Measurements from ENCODE around the gene ADAM8. TPM values are rescaled to one million over a fixed set of nuclear protein-coding genes. Genes with fewer than 3 reads are reported as not detected.
"Not testable (repeated sequence)": the region's sequence is repeated elsewhere in the genome, so short reads cannot be mapped to it uniquely, and the experiment has no call there.

The ADAM8 gene
- total RNA-seq, 4 donors from 2014 or later: 0.90 to 2.1 (median 1.2) TPM

DNA sequence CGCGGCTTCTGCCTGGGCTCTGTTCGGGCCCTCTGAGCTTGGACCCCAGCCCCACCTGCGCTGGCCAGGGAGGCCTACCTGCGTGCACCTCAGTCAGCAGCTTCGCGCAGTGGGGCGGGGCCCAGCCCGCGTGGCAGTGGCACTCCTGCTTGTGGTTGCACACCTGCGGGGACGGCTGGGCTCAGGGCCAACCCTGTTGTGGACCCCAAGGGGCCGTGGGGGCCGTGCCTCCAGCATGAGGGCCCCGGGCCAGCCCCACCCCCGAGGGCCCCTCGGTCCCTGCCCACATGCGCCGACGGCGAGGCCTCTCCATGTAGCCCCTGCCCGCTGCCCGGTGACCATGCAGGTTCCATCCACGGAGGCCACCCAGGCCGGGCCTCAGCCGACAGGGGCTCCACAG, 7.3 kb downstream of the ADAM8 start:
- in situ Hi-C loops (cut with MboI; ENCODE audit: low sequenced_read_pairs in 4 of 4): no loop called here
- DNase-seq: no peak
- Histone ChIP-seq H3K9me3 (no peaks in the 10 kb centered on the region), H3K4me3 (no peak overlapping the region), H3K4me1 (no peaks in the 10 kb centered on the region), H3K36me3 (no peaks in the 10 kb centered on the region), H3K27me3 (no peaks in the 10 kb centered on the region), H3K27ac (no peak overlapping the region)
- TF ChIP-seq, protein P1, sequence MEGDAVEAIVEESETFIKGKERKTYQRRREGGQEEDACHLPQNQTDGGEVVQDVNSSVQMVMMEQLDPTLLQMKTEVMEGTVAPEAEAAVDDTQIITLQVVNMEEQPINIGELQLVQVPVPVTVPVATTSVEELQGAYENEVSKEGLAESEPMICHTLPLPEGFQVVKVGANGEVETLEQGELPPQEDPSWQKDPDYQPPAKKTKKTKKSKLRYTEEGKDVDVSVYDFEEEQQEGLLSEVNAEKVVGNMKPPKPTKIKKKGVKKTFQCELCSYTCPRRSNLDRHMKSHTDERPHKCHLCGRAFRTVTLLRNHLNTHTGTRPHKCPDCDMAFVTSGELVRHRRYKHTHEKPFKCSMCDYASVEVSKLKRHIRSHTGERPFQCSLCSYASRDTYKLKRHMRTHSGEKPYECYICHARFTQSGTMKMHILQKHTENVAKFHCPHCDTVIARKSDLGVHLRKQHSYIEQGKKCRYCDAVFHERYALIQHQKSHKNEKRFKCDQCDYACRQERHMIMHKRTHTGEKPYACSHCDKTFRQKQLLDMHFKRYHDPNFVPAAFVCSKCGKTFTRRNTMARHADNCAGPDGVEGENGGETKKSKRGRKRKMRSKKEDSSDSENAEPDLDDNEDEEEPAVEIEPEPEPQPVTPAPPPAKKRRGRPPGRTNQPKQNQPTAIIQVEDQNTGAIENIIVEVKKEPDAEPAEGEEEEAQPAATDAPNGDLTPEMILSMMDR (IDR thresholded peaks at IDR 0.05 in 4 of 5, conservative IDR thresholded peaks at IDR 0.05 in 1 of 5): no peak
- TF ChIP-seq POLR2A (IDR thresholded peaks at IDR 0.05): no peak
- intact Hi-C loops (cut with DNase I; ENCODE audit: low total_unique reads): no loop called here
- ATAC-seq: no peak

DNA sequence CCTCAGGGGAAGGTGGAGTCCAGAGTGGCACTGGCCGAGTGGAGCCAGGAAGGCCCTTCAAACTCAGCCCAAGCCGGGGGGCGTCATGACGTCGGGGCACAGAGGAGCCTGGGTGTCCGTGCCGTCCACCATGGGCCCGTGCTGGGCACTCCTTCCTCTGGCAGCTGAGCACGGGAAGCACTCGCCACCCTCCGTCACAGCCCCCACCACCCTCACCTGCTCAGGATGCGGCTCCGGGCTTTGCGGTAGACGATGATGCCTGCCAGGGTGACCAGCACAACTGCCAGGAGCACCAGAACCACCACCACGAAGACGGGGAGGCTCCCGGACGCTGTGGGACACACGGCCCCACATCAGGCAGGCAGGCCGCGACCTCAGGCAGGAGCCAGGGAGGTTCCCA, 8.1 kb downstream of the ADAM8 start:
- Histone ChIP-seq H3K27ac (no peak overlapping the region), H3K36me3 (no peaks in the 10 kb centered on the region), H3K4me1 (no peaks in the 10 kb centered on the region), H3K27me3 (no peaks in the 10 kb centered on the region), H3K9me3 (no peaks in the 10 kb centered on the region), H3K4me3 (no peak overlapping the region)
- intact Hi-C loops (cut with DNase I; ENCODE audit: low total_unique reads): no loop called here
- in situ Hi-C loops (cut with MboI; ENCODE audit: low sequenced_read_pairs in 4 of 4): no loop called here
- TF ChIP-seq POLR2A (IDR thresholded peaks at IDR 0.05): no peak
- TF ChIP-seq, protein P1 (IDR thresholded peaks at IDR 0.05 in 4 of 5, conservative IDR thresholded peaks at IDR 0.05 in 1 of 5): no peak
- no peak for DNase-seq
- no peak for ATAC-seq

DNA sequence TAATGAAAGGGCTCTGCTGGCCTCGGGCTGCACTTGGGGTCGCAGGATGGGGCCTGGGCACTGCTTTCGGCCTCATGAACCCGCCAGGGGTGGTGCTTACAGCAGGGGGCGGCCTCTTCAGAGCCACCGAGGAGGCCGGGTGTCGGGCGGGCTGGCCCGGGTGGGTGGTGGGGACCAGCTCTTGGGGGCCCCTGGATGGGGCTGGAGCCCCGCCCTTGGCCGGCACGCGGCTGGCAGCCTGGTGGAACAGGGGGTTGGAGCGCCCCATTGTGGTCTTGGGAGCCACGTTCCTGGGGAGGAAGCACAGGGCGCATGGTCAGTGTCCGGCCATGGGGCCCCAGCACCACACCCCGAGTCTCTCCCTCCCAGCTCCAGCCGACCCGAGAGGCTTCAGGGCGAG, 8.8 kb downstream of the ADAM8 start:
- in situ Hi-C loops (cut with MboI; ENCODE audit: low sequenced_read_pairs in 4 of 4): no loop called here
- no peaks in the 10 kb centered on the region for H3K36me3 ChIP-seq
- H3K9me3 ChIP-seq: no peaks in the 10 kb centered on the region
- no peak overlapping the region for H3K4me3 ChIP-seq
- TF ChIP-seq, protein P1 (IDR thresholded peaks at IDR 0.05 in 4 of 5, conservative IDR thresholded peaks at IDR 0.05 in 1 of 5): no peak
- no peak for TF ChIP-seq POLR2A (IDR thresholded peaks at IDR 0.05)
- H3K4me1 ChIP-seq: no peaks in the 10 kb centered on the region
- H3K27me3 ChIP-seq: no peaks in the 10 kb centered on the region
- ATAC-seq (no peak), DNase-seq (no peak)
- intact Hi-C loops (cut with DNase I; ENCODE audit: low total_unique reads): no loop called here
- no peak overlapping the region for H3K27ac ChIP-seq

DNA sequence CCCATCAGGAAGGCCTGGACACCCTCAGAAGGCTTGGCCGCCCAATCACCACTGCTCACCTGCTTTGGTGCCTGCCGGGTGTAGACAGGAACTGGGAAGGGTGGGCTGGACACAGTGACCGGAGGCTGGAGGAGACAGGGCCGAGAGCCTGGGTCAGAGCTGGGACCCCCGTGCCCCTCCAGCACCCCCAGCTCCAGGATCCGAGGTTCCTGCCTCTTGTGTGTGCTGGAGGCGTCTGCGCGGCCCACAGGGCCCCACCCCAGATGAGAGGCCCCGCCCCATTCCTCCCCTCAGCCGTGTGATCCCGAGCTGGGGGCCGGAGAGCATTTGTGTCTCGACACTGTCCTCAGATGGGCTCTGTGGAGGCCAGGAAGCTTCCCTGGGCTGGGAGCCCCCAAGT, 9.4 kb downstream of the ADAM8 start:
- Histone ChIP-seq H3K27ac (no peak overlapping the region), H3K36me3 (no peaks in the 10 kb centered on the region), H3K27me3 (no peaks in the 10 kb centered on the region), H3K9me3 (no peaks in the 10 kb centered on the region), H3K4me3 (no peak overlapping the region), H3K4me1 (peaks cover 4% of the 10 kb centered on the region in 2 donors)
- in situ Hi-C loops (cut with MboI; ENCODE audit: low sequenced_read_pairs in 4 of 4): no loop called here
- no peak for ATAC-seq
- TF ChIP-seq, protein P1 (IDR thresholded peaks at IDR 0.05 in 4 of 5, conservative IDR thresholded peaks at IDR 0.05 in 1 of 5): no peak
- no peak for TF ChIP-seq POLR2A (IDR thresholded peaks at IDR 0.05)
- no peak for DNase-seq
- intact Hi-C loops (cut with DNase I; ENCODE audit: low total_unique reads): no loop called here

DNA sequence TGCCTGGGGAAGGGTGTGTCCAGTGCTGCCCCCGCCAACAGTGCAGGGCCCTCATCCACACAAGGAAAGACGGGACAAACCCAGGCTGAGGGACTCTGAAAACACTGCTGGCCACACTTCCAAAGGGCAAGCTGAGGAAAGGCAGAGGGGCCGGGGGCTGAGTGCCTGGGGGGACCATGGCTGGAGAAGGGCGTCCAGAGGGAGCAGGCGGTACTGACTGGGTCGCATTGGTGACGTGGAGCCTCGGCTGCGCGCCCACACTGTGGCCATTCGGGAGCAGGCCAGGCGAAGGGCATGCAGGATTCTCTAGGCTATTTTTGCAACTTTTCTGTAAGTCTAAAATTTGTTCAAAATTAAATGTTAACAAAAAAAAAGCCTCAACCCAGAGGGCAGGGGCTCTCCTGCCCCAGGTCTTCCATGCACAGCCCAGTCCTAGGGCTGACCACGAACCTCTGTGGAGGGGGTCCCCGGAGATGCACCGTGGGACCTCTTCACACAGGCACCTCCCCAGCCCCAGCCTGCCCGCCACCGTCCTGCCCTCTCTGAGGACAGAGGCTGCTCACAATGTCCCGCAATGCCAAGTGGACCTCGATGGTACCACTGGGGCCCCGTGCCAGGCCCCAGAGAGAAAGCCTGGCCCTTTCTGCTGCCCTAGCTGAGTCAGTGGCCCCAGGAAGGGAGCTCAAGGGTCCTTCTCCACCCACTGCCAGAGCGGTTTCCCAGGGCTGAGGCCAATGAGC, 10.4 kb downstream of the ADAM8 start:
- no peaks in the 10 kb centered on the region for H3K9me3 ChIP-seq
- no peak overlapping the region for H3K4me3 ChIP-seq
- no peaks in the 10 kb centered on the region for H3K27me3 ChIP-seq
- intact Hi-C loops (cut with DNase I; ENCODE audit: low total_unique reads) (no loop called here), in situ Hi-C loops (cut with MboI; ENCODE audit: low sequenced_read_pairs in 4 of 4) (no loop called here)
- no peaks in the 10 kb centered on the region for H3K36me3 ChIP-seq
- no peak for DNase-seq
- no peak for ATAC-seq
- TF ChIP-seq, protein P1 (IDR thresholded peaks at IDR 0.05 in 4 of 5, conservative IDR thresholded peaks at IDR 0.05 in 1 of 5): no peak
- no peak for TF ChIP-seq POLR2A (IDR thresholded peaks at IDR 0.05)
- no peak overlapping the region for H3K27ac ChIP-seq
- peaks cover 6 to 9% of the 10 kb centered on the region in 2 donors for H3K4me1 ChIP-seq

DNA sequence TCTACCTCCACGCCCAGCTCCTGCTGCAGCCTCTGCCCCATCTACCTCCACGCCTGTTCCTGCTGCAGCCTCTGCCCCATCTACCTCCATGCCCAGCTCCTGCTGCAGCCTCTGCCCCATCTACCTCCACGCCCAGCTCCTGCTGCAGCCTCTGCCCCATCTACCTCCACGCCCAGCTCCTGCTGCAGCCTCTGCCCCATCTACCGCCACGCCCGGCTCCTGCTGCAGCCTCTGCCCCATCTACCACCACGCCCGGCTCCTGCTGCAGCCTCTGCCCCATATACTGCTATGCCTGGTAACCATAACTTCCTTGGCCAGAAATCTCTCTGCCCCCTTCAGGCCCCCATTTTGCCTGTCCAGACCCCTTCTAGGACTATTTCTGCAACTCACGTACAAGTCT, 11.6 kb downstream of the ADAM8 start:
- in situ Hi-C loops (cut with MboI; ENCODE audit: low sequenced_read_pairs in 4 of 4); H3K27ac ChIP-seq; DNase-seq; H3K9me3 ChIP-seq; intact Hi-C loops (cut with DNase I; ENCODE audit: low total_unique reads); H3K27me3 ChIP-seq; H3K36me3 ChIP-seq; ATAC-seq; H3K4me3 ChIP-seq: not testable (repeated sequence)
- peaks cover 13 to 17% of the 10 kb centered on the region in 2 donors for H3K4me1 ChIP-seq
